ENCODE data around the gene SKAP1.

The SKAP1 gene

GRCh38 chr17:48241131-48241591, 188.9 kb downstream of the SKAP1 start:
- Histone ChIP-seq H3K9me3 (ENCODE audit: insufficient read depth, low read depth, low read length) (no peaks in the 10 kb centered on the region), H3K9ac (ENCODE audit: low read depth, low read length) (no peak overlapping the region), H3K4me3 (ENCODE audit: low read length) (no peak overlapping the region), H3K27me3 (ENCODE audit: insufficient read depth, low read length) (no peaks in the 10 kb centered on the region), H3K4me1 (ENCODE audit: insufficient read depth, low read length) (peaks cover 35% of the 10 kb centered on the region), H3K27ac (ENCODE audit: low read depth, low read length) (no peak overlapping the region), H3K36me3 (ENCODE audit: insufficient read depth, low read length) (no peaks in the 10 kb centered on the region)
- WGBS = 74% methylated on average over 1 of the region's 1 CpG

GRCh38 chr17:48240562-48241130, 189.4 kb downstream of the SKAP1 start:
- Histone ChIP-seq H3K27ac (ENCODE audit: low read depth, low read length) (no peak overlapping the region), H3K27me3 (ENCODE audit: insufficient read depth, low read length) (no peaks in the 10 kb centered on the region), H3K4me1 (ENCODE audit: insufficient read depth, low read length) (peaks cover 35% of the 10 kb centered on the region), H3K9me3 (ENCODE audit: insufficient read depth, low read depth, low read length) (no peaks in the 10 kb centered on the region), H3K4me3 (ENCODE audit: low read length) (no peak overlapping the region), H3K36me3 (ENCODE audit: insufficient read depth, low read length) (no peaks in the 10 kb centered on the region), H3K9ac (ENCODE audit: low read depth, low read length) (no peak overlapping the region)
- whole genome bisulfite sequencing = 85% methylated on average over 2 of the region's 2 CpGs

DNA sequence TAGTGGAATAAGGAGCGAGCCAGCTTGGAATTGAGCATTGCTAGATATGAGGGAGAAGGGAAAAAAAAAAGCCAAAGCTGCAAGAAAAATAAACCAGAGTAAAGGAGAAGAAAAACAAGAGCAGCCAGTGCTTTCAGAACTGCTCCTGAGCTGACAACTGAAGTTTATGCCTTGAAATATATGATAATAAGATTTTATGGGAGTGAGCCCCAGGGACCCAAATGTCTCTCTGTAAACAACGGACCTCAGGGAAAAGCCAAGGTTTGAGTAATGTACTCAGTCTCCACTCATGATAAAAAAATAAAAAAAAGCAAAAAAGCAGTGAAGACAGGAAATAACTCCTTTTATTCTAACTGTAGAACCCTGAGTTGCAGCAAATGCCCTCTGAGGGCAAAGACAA, 189.9 kb downstream of the SKAP1 start:
- H3K9ac ChIP-seq (ENCODE audit: low read depth, low read length) = no peak overlapping the region
- no peak overlapping the region for H3K27ac ChIP-seq (ENCODE audit: low read depth, low read length)
- no peaks in the 10 kb centered on the region for H3K36me3 ChIP-seq (ENCODE audit: insufficient read depth, low read length)
- no peaks in the 10 kb centered on the region for H3K9me3 ChIP-seq (ENCODE audit: insufficient read depth, low read depth, low read length)
- peaks cover 34% of the 10 kb centered on the region for H3K4me1 ChIP-seq (ENCODE audit: insufficient read depth, low read length)
- no peak overlapping the region for H3K4me3 ChIP-seq (ENCODE audit: low read length)
- WGBS = 78% methylated on average over 2 of the region's 2 CpGs
- no peaks in the 10 kb centered on the region for H3K27me3 ChIP-seq (ENCODE audit: insufficient read depth, low read length)

GRCh38 chr17:48239603-48239995, 190.4 kb downstream of the SKAP1 start:
- Histone ChIP-seq H3K27me3 (ENCODE audit: insufficient read depth, low read length) (no peaks in the 10 kb centered on the region), H3K27ac (ENCODE audit: low read depth, low read length) (no peak overlapping the region), H3K4me3 (ENCODE audit: low read length) (no peak overlapping the region), H3K9me3 (ENCODE audit: insufficient read depth, low read depth, low read length) (no peaks in the 10 kb centered on the region), H3K4me1 (ENCODE audit: insufficient read depth, low read length) (peaks cover 28% of the 10 kb centered on the region), H3K36me3 (ENCODE audit: insufficient read depth, low read length) (no peaks in the 10 kb centered on the region), H3K9ac (ENCODE audit: low read depth, low read length) (no peak overlapping the region)
- no CpG with 5 or more reads among the region's 1 CpG for WGBS

DNA sequence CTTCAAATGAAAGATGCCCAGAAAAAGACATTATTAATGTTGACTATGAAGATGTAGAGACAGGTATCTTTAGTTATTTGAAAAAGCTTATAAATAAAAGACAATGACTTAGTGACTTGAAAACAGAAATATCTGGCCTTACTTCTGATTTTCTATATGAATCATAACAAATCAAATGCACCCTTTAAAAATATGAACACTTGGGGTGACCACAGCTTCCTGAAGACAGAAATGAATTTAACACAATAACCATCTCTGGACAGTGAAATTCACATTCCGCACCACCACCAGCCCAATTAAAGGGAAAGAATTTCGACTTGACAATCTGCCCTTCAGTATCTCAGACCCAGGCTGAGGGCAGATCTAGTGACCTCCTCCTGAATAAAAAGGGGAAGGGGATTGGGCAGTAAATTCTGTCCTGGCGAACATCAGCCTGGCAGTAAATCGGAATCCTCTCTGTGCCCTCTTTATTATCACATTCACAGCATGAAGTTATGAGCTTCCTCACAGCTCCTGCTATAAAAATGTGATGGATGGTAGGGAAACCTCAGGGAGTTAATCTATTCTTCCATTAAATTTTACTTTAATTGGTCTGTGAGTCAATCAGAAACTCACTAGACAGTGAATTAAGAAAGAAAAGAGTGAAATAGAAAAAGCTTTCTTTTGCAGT, 190.9 kb downstream of the SKAP1 start:
- WGBS = 91% methylated on average over 3 of the region's 4 CpGs
- peaks cover 23% of the 10 kb centered on the region for H3K4me1 ChIP-seq (ENCODE audit: insufficient read depth, low read length)
- no peak overlapping the region for H3K27ac ChIP-seq (ENCODE audit: low read depth, low read length)

DNA sequence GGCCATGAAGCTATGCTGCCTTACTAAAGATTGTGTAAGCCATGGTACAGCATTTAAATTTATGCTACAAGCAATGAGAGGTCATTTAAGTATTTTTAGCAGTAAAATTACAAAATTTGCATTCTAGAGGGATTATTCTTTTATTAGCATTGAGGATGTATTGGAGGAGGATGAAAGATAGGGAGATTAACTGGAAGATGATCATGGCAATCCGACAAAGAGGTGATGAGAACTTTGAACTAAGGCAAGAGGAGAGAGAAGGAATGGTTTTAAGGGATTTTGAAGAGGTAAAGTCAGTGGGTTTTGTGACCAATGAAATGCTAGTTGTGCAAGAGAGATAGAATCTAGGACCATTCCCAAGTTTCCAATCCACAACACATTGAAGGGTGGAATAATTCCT, 192.6 kb downstream of the SKAP1 start:
- Histone ChIP-seq H3K9me3 (ENCODE audit: insufficient read depth, low read depth, low read length) (no peaks in the 10 kb centered on the region), H3K27me3 (ENCODE audit: insufficient read depth, low read length) (no peaks in the 10 kb centered on the region), H3K36me3 (ENCODE audit: insufficient read depth, low read length) (no peaks in the 10 kb centered on the region), H3K4me1 (ENCODE audit: insufficient read depth, low read length) (peaks cover 19% of the 10 kb centered on the region), H3K27ac (ENCODE audit: low read depth, low read length) (no peak overlapping the region), H3K4me3 (ENCODE audit: low read length) (no peak overlapping the region), H3K9ac (ENCODE audit: low read depth, low read length) (no peak overlapping the region)
- 92% methylated on average over 1 of the region's 1 CpG for WGBS

More for the DNA sequence above, 190.9 kb downstream of the SKAP1 start:
- no peak overlapping the region for H3K9ac ChIP-seq (ENCODE audit: low read depth, low read length)
- H3K9me3 ChIP-seq (ENCODE audit: insufficient read depth, low read depth, low read length) = no peaks in the 10 kb centered on the region
- no peaks in the 10 kb centered on the region for H3K27me3 ChIP-seq (ENCODE audit: insufficient read depth, low read length)
- no peaks in the 10 kb centered on the region for H3K36me3 ChIP-seq (ENCODE audit: insufficient read depth, low read length)
- no peak overlapping the region for H3K4me3 ChIP-seq (ENCODE audit: low read length)

- H3K4me1 ChIP-seq (ENCODE audit: insufficient read depth, low read length) = peaks cover 12% of the 10 kb centered on the region; the same call in 1 of the 2 replicates
Observed at GRCh38 chr17:48236681-48237134, 193.3 kb downstream of the SKAP1 start.

GRCh38 chr17:48234922-48235321, 195.1 kb downstream of the SKAP1 start:
- Histone ChIP-seq H3K36me3 (ENCODE audit: insufficient read depth, low read length) (no peaks in the 10 kb centered on the region), H3K27me3 (ENCODE audit: insufficient read depth, low read length) (no peaks in the 10 kb centered on the region), H3K9me3 (ENCODE audit: insufficient read depth, low read depth, low read length) (no peaks in the 10 kb centered on the region), H3K27ac (ENCODE audit: low read depth, low read length) (no peak overlapping the region), H3K4me1 (ENCODE audit: insufficient read depth, low read length) (no peaks in the 10 kb centered on the region), H3K4me3 (ENCODE audit: low read length) (no peak overlapping the region), H3K9ac (ENCODE audit: low read depth, low read length) (no peak overlapping the region)
- 96% methylated on average over 2 of the region's 2 CpGs for whole genome bisulfite sequencing

More at GRCh38 chr17:48236681-48237134, 193.3 kb downstream of the SKAP1 start:
- Histone ChIP-seq H3K27me3 (ENCODE audit: insufficient read depth, low read length) (no peaks in the 10 kb centered on the region), H3K9me3 (ENCODE audit: insufficient read depth, low read depth, low read length) (no peaks in the 10 kb centered on the region), H3K4me3 (ENCODE audit: low read length) (no peak overlapping the region), H3K9ac (ENCODE audit: low read depth, low read length) (no peak overlapping the region), H3K27ac (ENCODE audit: low read depth, low read length) (no peak overlapping the region), H3K36me3 (ENCODE audit: insufficient read depth, low read length) (no peaks in the 10 kb centered on the region)

GRCh38 chr17:48231995-48232959, 197.7 kb downstream of the SKAP1 start:
- 91% methylated on average over 7 of the region's 8 CpGs for WGBS
- H3K27me3 ChIP-seq (ENCODE audit: insufficient read depth, low read length) = no peaks in the 10 kb centered on the region

GRCh38 chr17:48229936-48230335, 200.1 kb downstream of the SKAP1 start:
- no peak overlapping the region for H3K9ac ChIP-seq (ENCODE audit: low read depth, low read length)
- H3K36me3 ChIP-seq (ENCODE audit: insufficient read depth, low read length) = no peaks in the 10 kb centered on the region
- no peak overlapping the region for H3K4me3 ChIP-seq (ENCODE audit: low read length)
- no peaks in the 10 kb centered on the region for H3K9me3 ChIP-seq (ENCODE audit: insufficient read depth, low read depth, low read length)
- no peak overlapping the region for H3K27ac ChIP-seq (ENCODE audit: low read depth, low read length)
- WGBS = 91% methylated on average over 1 of the region's 1 CpG
- no peaks in the 10 kb centered on the region for H3K27me3 ChIP-seq (ENCODE audit: insufficient read depth, low read length)
- H3K4me1 ChIP-seq (ENCODE audit: insufficient read depth, low read length) = peaks cover 10% of the 10 kb centered on the region

More at GRCh38 chr17:48231995-48232959, 197.7 kb downstream of the SKAP1 start:
- Histone ChIP-seq H3K36me3 (ENCODE audit: insufficient read depth, low read length) (no peaks in the 10 kb centered on the region), H3K4me3 (ENCODE audit: low read length) (no peak overlapping the region), H3K9me3 (ENCODE audit: insufficient read depth, low read depth, low read length) (no peaks in the 10 kb centered on the region), H3K4me1 (ENCODE audit: insufficient read depth, low read length) (no peaks in the 10 kb centered on the region), H3K27ac (ENCODE audit: low read depth, low read length) (no peak overlapping the region), H3K9ac (ENCODE audit: low read depth, low read length) (no peak overlapping the region)

- Histone ChIP-seq H3K4me3 (ENCODE audit: low read length) (no peak overlapping the region), H3K27ac (ENCODE audit: low read depth, low read length) (no peak overlapping the region), H3K27me3 (ENCODE audit: insufficient read depth, low read length) (no peaks in the 10 kb centered on the region), H3K9ac (ENCODE audit: low read depth, low read length) (no peak overlapping the region), H3K4me1 (ENCODE audit: insufficient read depth, low read length) (peaks cover 18% of the 10 kb centered on the region), H3K36me3 (ENCODE audit: insufficient read depth, low read length) (no peaks in the 10 kb centered on the region), H3K9me3 (ENCODE audit: insufficient read depth, low read depth, low read length) (no peaks in the 10 kb centered on the region)
- 66% methylated on average over 1 of the region's 1 CpG for WGBS
Observed at GRCh38 chr17:48228720-48229119, 201.3 kb downstream of the SKAP1 start.

Measured in HUES64 (cell line).